ENCODE measurements around the gene OR7A10.
"Not testable (repeated sequence)": the region's sequence is repeated elsewhere in the genome, so short reads cannot be mapped to it uniquely, and the experiment has no call there.

OR7A10 gene

DNA sequence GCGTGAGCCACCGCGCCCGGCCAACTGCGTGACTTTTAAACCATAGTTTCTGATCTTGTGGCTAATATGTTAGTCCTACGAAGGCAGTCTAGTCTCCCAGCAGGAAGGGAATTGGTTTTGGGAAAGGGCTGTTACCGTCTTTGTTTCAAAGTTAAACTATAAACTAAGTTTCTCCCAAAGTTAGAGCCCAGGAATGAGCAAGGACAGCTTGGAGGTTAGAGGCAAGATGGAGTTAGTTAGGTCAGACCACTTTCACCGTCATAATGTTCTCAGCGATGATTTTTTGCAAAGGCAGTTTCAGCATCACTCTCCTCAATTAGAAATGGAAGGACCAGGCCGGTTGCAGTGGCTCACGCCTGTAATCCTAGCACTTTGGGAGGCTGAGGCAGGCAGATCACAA, 52.7 kb downstream of the OR7A10 start:
- no peak for DNase-seq (ENCODE audit: extremely low read depth in 1 of 2, low read depth in 1 of 2)

DNA sequence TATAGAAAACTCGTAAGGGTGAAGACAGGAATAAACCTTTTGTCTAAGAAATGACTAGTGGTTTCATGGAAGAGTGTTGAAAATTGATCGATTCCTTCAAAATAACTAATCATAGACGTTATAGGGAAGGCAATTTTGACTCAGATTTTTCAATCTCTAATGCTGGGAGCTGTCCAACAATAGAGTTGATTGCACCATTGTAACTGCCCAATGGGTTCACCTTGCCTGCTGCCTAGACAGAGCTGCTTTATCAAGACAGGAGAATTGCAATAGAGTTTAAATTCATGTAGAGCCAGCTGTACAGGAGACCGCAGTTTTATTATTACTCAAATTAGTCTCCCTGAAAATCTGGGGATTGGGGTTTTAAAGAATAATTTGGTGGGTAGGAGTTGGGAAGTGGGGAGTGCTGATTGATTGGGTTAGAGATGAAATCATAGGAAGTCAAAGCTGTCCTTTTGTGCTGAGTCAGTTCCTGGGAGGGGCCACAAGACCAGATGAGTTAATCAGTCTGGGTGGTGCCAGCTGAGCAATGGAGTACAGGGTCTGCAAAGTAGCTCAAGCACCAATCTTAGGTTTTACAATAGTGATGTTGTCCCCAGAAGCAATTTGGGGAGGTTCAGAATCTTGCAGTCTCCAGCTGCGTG, 53.5 kb downstream of the OR7A10 start:
- no peak for DNase-seq (ENCODE audit: extremely low read depth in 1 of 2, low read depth in 1 of 2)

- DNase-seq (ENCODE audit: extremely low read depth in 1 of 2, low read depth in 1 of 2), result not testable (repeated sequence)
These were observed 56.5 kb downstream of the OR7A10 start for GRCh38 chr19:14792250-14792649.
